GM12865 (cell line): ENCODE measurements around the gene ZNF419.
"Not testable (repeated sequence)": the region's sequence is repeated elsewhere in the genome, so short reads cannot be mapped to it uniquely, and the experiment has no call there.

ENCODE experiments used
- DNase-seq: peaks from one replicate; pipeline ENCODE4 v3.0.0; 2010; ENCODE audit warnings: low read depth
- H3K4me3 ChIP-seq: 2 replicates; pipeline ENCODE4 v1.5.1; 2011; ENCODE audit warnings: mild to moderate bottlenecking, low read depth, low read length, control low read depth
- TF ChIP-seq, protein P1 (sequence below): IDR thresholded peaks from 2 replicates; pipeline ENCODE4 v1.5.1; 2011; ENCODE audit warnings: low read length, control low read depth, low read depth, inconsistent platforms; ENCODE audit not compliant: insufficient read depth; ENCODE audit errors: missing control alignments

Gene ZNF419

DNA sequence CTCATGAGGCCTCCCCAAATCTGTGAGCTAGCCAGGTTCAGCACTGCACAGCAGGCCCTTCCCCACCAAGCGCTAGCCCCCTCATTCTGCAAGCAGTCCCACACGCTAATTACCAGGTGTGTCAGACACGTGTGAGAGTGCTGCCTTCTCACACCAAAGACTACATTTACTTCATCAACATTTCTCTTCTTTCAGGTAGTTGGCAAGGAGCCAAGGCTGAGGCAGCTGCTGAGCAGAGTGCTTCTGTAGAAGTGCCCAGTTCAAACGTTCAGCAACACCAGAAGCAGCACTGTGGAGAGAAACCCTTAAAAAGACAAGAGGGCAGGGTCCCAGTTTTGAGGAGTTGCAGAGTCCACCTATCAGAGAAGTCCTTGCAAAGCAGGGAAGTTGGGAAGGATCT, 18.6 kb downstream of the ZNF419 start:
- TF ChIP-seq, protein P1, sequence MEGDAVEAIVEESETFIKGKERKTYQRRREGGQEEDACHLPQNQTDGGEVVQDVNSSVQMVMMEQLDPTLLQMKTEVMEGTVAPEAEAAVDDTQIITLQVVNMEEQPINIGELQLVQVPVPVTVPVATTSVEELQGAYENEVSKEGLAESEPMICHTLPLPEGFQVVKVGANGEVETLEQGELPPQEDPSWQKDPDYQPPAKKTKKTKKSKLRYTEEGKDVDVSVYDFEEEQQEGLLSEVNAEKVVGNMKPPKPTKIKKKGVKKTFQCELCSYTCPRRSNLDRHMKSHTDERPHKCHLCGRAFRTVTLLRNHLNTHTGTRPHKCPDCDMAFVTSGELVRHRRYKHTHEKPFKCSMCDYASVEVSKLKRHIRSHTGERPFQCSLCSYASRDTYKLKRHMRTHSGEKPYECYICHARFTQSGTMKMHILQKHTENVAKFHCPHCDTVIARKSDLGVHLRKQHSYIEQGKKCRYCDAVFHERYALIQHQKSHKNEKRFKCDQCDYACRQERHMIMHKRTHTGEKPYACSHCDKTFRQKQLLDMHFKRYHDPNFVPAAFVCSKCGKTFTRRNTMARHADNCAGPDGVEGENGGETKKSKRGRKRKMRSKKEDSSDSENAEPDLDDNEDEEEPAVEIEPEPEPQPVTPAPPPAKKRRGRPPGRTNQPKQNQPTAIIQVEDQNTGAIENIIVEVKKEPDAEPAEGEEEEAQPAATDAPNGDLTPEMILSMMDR: no peak
- no peak for DNase-seq
- no peak overlapping the region for H3K4me3 ChIP-seq

DNA sequence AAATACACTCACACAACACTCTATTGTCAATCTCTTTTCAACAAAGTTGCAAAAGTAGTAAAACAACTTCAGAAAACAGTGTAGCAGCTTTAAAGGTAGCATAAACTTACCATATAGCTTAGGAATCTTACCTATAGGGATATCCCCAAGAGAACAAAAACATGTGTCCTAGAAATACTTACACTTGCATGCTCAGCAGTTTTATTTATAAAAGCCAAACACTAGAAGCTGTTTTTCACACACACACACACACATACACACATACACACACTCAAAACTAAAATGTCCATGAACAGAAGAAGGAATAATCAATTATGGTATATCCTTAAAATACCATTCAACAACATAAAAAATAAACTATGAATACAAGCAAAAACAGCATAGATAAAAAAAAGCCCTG, 23.9 kb downstream of the ZNF419 start:
- TF ChIP-seq, protein P1: no peak
- no peak overlapping the region for H3K4me3 ChIP-seq
- no peak for DNase-seq

GRCh38 chr19:57512845-57513244, 25.3 kb downstream of the ZNF419 start:
- no peak overlapping the region for H3K4me3 ChIP-seq
- TF ChIP-seq, protein P1: no peak
- peak; percentile 26 for DNase-seq

DNA sequence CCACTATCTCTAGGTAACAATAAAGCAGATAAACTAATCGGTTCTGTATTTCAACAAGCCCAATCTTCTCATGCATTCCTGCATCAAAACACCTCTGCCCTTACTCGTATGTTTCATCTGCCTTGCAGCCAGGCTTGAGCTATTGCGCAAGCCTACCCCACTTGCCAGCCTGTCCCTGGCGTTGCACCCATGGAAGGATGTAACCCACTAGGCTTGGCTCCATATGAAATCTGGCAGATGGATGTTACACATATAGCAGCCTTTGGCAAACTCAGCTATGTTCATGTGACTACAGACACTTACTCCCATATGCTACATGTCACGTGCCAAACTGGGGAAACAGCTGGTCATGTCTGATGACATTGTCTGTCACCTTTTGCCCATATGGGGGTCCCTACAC, 27.7 kb downstream of the ZNF419 start:
- DNase-seq: no peak
- H3K4me3 ChIP-seq: no peak overlapping the region
- TF ChIP-seq, protein P1: no peak

DNA sequence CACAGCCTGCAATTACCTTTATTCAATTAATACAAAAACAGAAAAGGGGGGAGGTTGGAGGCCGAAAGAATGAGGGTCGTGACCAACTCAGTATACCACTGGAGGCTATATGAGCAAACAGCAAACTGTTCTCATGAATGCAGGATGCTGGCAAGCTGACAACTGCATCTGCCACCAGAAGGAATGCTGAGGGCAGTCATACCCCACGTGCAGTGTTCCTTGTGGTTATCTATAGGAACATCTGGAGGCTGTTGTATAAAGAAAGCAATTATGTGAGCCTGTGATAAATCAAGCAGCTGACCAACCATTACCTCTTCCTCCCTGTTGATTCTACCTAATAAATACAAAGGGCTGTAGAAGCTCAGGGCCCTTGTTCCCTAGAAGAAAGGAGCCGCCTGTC, 30.5 kb downstream of the ZNF419 start:
- not testable (repeated sequence) for DNase-seq, H3K4me3 ChIP-seq

DNA sequence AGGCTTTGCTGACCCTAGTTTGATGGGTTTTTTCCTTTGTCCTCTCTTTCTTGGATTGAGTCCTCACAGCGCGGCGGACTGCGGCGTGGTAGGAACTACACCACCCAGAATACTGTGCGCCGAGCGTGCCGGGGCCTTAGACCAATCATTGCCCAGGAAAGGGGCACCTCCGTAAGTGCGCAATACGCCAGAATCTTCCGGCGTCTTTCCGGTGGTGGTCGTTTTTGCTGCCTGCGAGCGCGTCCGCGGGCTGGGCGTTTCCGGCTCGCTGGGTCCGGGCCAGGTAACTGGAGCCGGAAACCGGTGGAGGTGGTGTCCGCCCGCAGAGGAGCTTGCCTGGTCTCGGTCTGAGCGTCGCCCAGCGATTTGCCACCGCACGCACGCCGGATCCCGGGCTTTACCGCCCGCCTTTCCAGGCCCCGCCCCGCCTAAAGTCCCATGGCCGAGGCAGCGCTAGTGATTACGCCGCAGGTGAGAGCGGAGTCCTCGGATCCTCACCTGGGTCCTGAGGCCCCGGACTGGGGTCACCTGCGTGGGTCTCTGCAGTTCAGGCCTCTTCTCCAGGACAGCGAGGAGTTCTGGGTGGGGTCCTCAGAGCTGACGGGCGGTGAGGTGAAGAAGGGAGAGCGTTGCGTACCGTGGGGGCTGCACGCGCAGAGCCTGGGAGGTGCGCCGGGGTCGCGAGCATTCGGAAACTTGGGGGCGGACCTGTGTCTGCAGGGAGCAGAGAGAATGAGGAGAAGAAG, 39.8 kb downstream of the ZNF419 start, which contains the start of gene ZNF549:
TSS of gene ZNF549 (plus strand) at position 221 of the 746 bp plus-strand sequence. CDS start at position 439, 218 bp downstream.
- DNase-seq: peak; percentile 95
- TF ChIP-seq, protein P1: no peak
- peak within 1 kb of the TSS; percentile 86 for H3K4me3 ChIP-seq

- DNase-seq: no peak
- no peak overlapping the region for H3K4me3 ChIP-seq
- TF ChIP-seq, protein P1: no peak
Observed at GRCh38 chr19:57537953-57538547, 50.5 kb downstream of the ZNF419 start.
